ENCODE measurements around the gene GABRG1. TPM values are rescaled to one million over a fixed set of nuclear protein-coding genes. Genes with fewer than 3 reads are reported as not detected.

Gene GABRG1
- total RNA-seq, 2 donors from 2014 or later = not detected

GRCh38 chr4:45992728-45993127 is 131.1 kb downstream of the GABRG1 start:
- no peak for DNase-seq (ENCODE audit: low spot score)
- Histone ChIP-seq H3K9me3 (no peaks in the 10 kb centered on the region), H3K27me3 (replicated peaks; ENCODE audit: insufficient read depth) (no peaks in the 10 kb centered on the region), H3K27ac (no peak overlapping the region), H3K36me3 (no peaks in the 10 kb centered on the region), H3K4me3 (no peak overlapping the region), H3K4me1 (replicated peaks) (no peaks in the 10 kb centered on the region)
- no peak for TF ChIP-seq CTCF (IDR thresholded peaks at IDR 0.05)
- TF ChIP-seq POLR2A (IDR thresholded peaks at IDR 0.05) = no peak
- TF ChIP-seq POLR2AphosphoS5 (IDR thresholded peaks at IDR 0.05) = no peak
- intact Hi-C loops (cut with DNase I) = no loop called here

- no peaks in the 10 kb centered on the region for H3K4me1 ChIP-seq (replicated peaks)
- no peaks in the 10 kb centered on the region for H3K9me3 ChIP-seq
- no peak overlapping the region for H3K4me3 ChIP-seq
- 84% methylated on average over 1 of the region's 1 CpG for WGBS
- TF ChIP-seq POLR2A (IDR thresholded peaks at IDR 0.05) = no peak
- no peak for TF ChIP-seq POLR2AphosphoS5 (IDR thresholded peaks at IDR 0.05)
- no peak for TF ChIP-seq CTCF (IDR thresholded peaks at IDR 0.05)
- intact Hi-C loops (cut with DNase I) = no loop called here
- no peak for DNase-seq (ENCODE audit: low spot score)
- H3K27me3 ChIP-seq (replicated peaks; ENCODE audit: insufficient read depth) = no peaks in the 10 kb centered on the region
- H3K27ac ChIP-seq = no peak overlapping the region
- H3K36me3 ChIP-seq = no peaks in the 10 kb centered on the region
Observed at GRCh38 chr4:45989775-45990174, 134.1 kb downstream of the GABRG1 start.

GRCh38 chr4:45987858-45988257 is 136.0 kb downstream of the GABRG1 start:
- no peak overlapping the region for H3K27ac ChIP-seq
- intact Hi-C loops (cut with DNase I) = no loop called here
- H3K4me3 ChIP-seq = no peak overlapping the region
- no peaks in the 10 kb centered on the region for H3K4me1 ChIP-seq (replicated peaks)
- H3K9me3 ChIP-seq = no peaks in the 10 kb centered on the region
- no peak for DNase-seq (ENCODE audit: low spot score)
- H3K36me3 ChIP-seq = no peaks in the 10 kb centered on the region
- TF ChIP-seq CTCF (IDR thresholded peaks at IDR 0.05) (no peak), POLR2A (IDR thresholded peaks at IDR 0.05) (no peak), POLR2AphosphoS5 (IDR thresholded peaks at IDR 0.05) (no peak)
- H3K27me3 ChIP-seq (replicated peaks; ENCODE audit: insufficient read depth) = no peaks in the 10 kb centered on the region
- WGBS = 90% methylated on average over 1 of the region's 1 CpG

All from prostate gland (tissue), 2 donors.